OCI-LY3 (cell line): Measurements from ENCODE around the gene SIAH3.

Experiments
- H2AFZ ChIP-seq: fragments of 200-600, 300-600 bp; shearing (Covaris generic); 2 replicates; pipeline ENCODE4 v1.6.0; 2014; ENCODE audit warnings: antibody characterized with exemption, low read depth, low read length
- H3K27ac ChIP-seq: fragments of 200-600, 300-600 bp; sonication (generic); 2 replicates; pipeline ENCODE4 v1.5.1; 2014; ENCODE audit warnings: mild to moderate bottlenecking, low read length, moderate library complexity, mixed read lengths
- H3K27me3 ChIP-seq: fragments of 200-600, 300-600 bp; sonication (generic); 2 replicates; pipeline ENCODE4 v1.6.1; 2014; ENCODE audit warnings: low read depth, low read length, mixed read lengths
- H3K36me3 ChIP-seq: fragments of 200-600, 300-600 bp; sonication (generic); replicated peaks from 2 replicates; pipeline ENCODE3; 2014; ENCODE audit warnings: low read depth, low read length, mixed read lengths
- H3K4me1 ChIP-seq: fragments of 300-600, 200-600 bp; sonication (generic); 2 replicates; pipeline ENCODE4 v1.6.1; 2014; ENCODE audit warnings: low read length, mixed read lengths
- H3K4me2 ChIP-seq: fragments of 200-600, 300-600 bp; sonication (generic); 2 replicates; pipeline ENCODE4 v1.6.1; 2014; ENCODE audit warnings: low read length, mixed read lengths
- H3K4me3 ChIP-seq: fragments of 300-600, 200-600 bp; sonication (generic); 2 replicates; pipeline ENCODE4 v1.5.1; 2014; ENCODE audit warnings: antibody characterized with exemption, mild to moderate bottlenecking, low read length, moderate library complexity
- H3K79me2 ChIP-seq: fragments of 300-600, 200-600 bp; shearing (Covaris generic); 2 replicates; pipeline ENCODE4 v1.6.1; 2014; ENCODE audit warnings: mild to moderate bottlenecking, low read length, mixed read lengths
- H3K9ac ChIP-seq: fragments of 300-600, 200-600 bp; shearing (Covaris generic); 2 replicates; pipeline ENCODE4 v1.6.0; 2014; ENCODE audit warnings: mild to moderate bottlenecking, low read length, moderate library complexity
- H3K9me3 ChIP-seq: fragments of 200-600, 300-600 bp; shearing (Covaris generic); 2 replicates; pipeline ENCODE4 v1.6.1; 2014; ENCODE audit warnings: low read length, mixed read lengths; ENCODE audit not compliant: insufficient read depth
- H4K20me1 ChIP-seq: fragments of 200-600, 300-600 bp; sonication (generic); 2 replicates; pipeline ENCODE4 v1.6.1; 2016; ENCODE audit warnings: low read length, mixed read lengths; ENCODE audit not compliant: insufficient read depth
- CTCF ChIP-seq: fragments of 200-600, 300-600 bp; sonication (generic); IDR thresholded peaks from 2 replicates; pipeline ENCODE4 v1.5.1; 2014; ENCODE audit warnings: antibody characterized with exemption, low read length, low read depth
- EZH2phosphoT487 ChIP-seq: fragments of 200-600 bp; shearing (Covaris generic); IDR thresholded peaks from 2 replicates; pipeline ENCODE4 v1.6.1; 2018; ENCODE audit warnings: antibody characterized with exemption, mixed run types, low read depth

The SIAH3 gene

GRCh38 chr13:45773236-45773635 is 78.3 kb downstream of the SIAH3 start:
- H3K4me1 ChIP-seq: peaks cover 5% of the 10 kb centered on the region; the same call in 1 of the 2 replicates
- no peaks in the 10 kb centered on the region for H4K20me1 ChIP-seq
- no peaks in the 10 kb centered on the region for H3K9me3 ChIP-seq
- no peaks in the 10 kb centered on the region for H3K79me2 ChIP-seq
- no peak overlapping the region for H2AFZ ChIP-seq
- no peak overlapping the region for H3K9ac ChIP-seq
- no peak overlapping the region for H3K4me3 ChIP-seq
- peaks cover 21% of the 10 kb centered on the region; the same call in 1 of the 2 replicates for H3K27me3 ChIP-seq
- H3K27ac ChIP-seq: no peak overlapping the region
- TF ChIP-seq CTCF (no peak), EZH2phosphoT487 (no peak)
- H3K4me2 ChIP-seq: no peak overlapping the region
- no peaks in the 10 kb centered on the region for H3K36me3 ChIP-seq

GRCh38 chr13:45770886-45771285 is 80.7 kb downstream of the SIAH3 start:
- H3K9me3 ChIP-seq: no peaks in the 10 kb centered on the region
- H2AFZ ChIP-seq: no peak overlapping the region
- no peak overlapping the region for H3K4me2 ChIP-seq
- no peaks in the 10 kb centered on the region for H4K20me1 ChIP-seq
- H3K27me3 ChIP-seq: peaks cover 14% of the 10 kb centered on the region; the same call in 1 of the 2 replicates
- H3K4me3 ChIP-seq: no peak overlapping the region
- TF ChIP-seq EZH2phosphoT487 (no peak), CTCF (no peak)
- H3K9ac ChIP-seq: no peak overlapping the region
- H3K79me2 ChIP-seq: no peaks in the 10 kb centered on the region
- H3K4me1 ChIP-seq: peaks cover 5% of the 10 kb centered on the region; the same call in 1 of the 2 replicates
- H3K27ac ChIP-seq: no peak overlapping the region
- no peaks in the 10 kb centered on the region for H3K36me3 ChIP-seq

GRCh38 chr13:45768656-45769479 is 82.7 kb downstream of the SIAH3 start:
- Histone ChIP-seq H3K4me3 (no peak overlapping the region), H3K9ac (no peak overlapping the region), H3K27ac (no peak overlapping the region), H3K4me2 (no peak overlapping the region), H2AFZ (no peak overlapping the region), H3K36me3 (no peaks in the 10 kb centered on the region), H3K4me1 (peaks cover 5% of the 10 kb centered on the region; the same call in 1 of the 2 replicates), H4K20me1 (no peaks in the 10 kb centered on the region), H3K27me3 (peaks cover 22% of the 10 kb centered on the region), H3K79me2 (no peaks in the 10 kb centered on the region), H3K9me3 (no peaks in the 10 kb centered on the region)
- TF ChIP-seq EZH2phosphoT487 (no peak), CTCF (no peak)

GRCh38 chr13:45765464-45765863 is 86.1 kb downstream of the SIAH3 start:
- H3K27ac ChIP-seq: no peak overlapping the region
- no peak overlapping the region for H3K9ac ChIP-seq
- H3K79me2 ChIP-seq: no peaks in the 10 kb centered on the region
- no peaks in the 10 kb centered on the region for H4K20me1 ChIP-seq
- peaks cover 5% of the 10 kb centered on the region; the same call in 1 of the 2 replicates for H3K4me1 ChIP-seq
- TF ChIP-seq CTCF (no peak), EZH2phosphoT487 (no peak)
- peaks cover 10% of the 10 kb centered on the region for H3K27me3 ChIP-seq
- H3K4me2 ChIP-seq: no peak overlapping the region
- no peak overlapping the region for H2AFZ ChIP-seq
- H3K36me3 ChIP-seq: no peaks in the 10 kb centered on the region
- no peaks in the 10 kb centered on the region for H3K9me3 ChIP-seq
- no peak overlapping the region for H3K4me3 ChIP-seq
